ENCODE measurements around the gene COPB2. TPM values are rescaled to one million over a fixed set of nuclear protein-coding genes. Genes with fewer than 3 reads are reported as not detected.

Gene COPB2
- total RNA-seq, 1 donor from 2014 or later, result 86.1 TPM

GRCh38 chr3:139312959-139313358 is 76.5 kb downstream of the COPB2 start:
- Mint-ChIP-seq H3K27me3 (ENCODE audit: insufficient read depth, low read depth) (peaks cover 10% of the 10 kb centered on the region), H3K4me1 (peaks cover 61% of the 10 kb centered on the region)

DNA sequence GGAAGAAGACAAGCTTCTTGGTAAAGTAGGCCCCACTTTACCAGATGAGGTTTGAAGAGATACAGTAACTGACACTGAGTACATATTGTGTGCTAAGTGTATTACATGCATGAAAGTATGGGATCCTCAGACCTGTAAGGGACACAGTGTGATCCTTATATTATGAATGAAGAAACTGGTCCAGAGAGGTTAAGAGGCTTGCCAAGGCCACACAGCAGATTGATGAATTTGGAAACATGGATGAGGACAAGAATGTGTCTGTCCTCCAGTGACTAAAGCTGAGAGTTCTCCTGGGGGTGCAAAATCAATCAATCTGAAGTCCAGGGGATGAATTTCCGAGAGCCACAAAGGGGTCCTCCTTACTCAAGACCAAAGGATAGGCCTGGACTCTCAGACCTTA is 77.0 kb downstream of the COPB2 start:
- Histone ChIP-seq H3K4me3 (no peak overlapping the region), H2AFZ (replicated peaks) (no peak overlapping the region), H3K9me3 (ENCODE audit: low read depth) (no peaks in the 10 kb centered on the region), H3K9ac (no peak overlapping the region), H3K4me2 (no peak overlapping the region), H3K27ac (no peak overlapping the region), H3K27me3 (no peaks in the 10 kb centered on the region), H3F3A (ENCODE audit: low read depth) (no peaks in the 10 kb centered on the region), H3K36me3 (no peaks in the 10 kb centered on the region), H3K4me1 (peaks cover 8% of the 10 kb centered on the region), H3K79me2 (ENCODE audit: low read depth) (no peaks in the 10 kb centered on the region), H4K20me1 (ENCODE audit: low read depth) (no peaks in the 10 kb centered on the region)
- Mint-ChIP-seq H3K27me3 (ENCODE audit: insufficient read depth, low read depth) (peaks cover 15% of the 10 kb centered on the region), H3K4me1 (peaks cover 65% of the 10 kb centered on the region), H3K36me3 (no peaks in the 10 kb centered on the region), H3K4me3 (no peak overlapping the region), H3K27ac (peak overlapping the region; percentile 43), H3K9me3 (peaks cover 5% of the 10 kb centered on the region)
- DNase-seq (ENCODE audit: low spot score), result no peak
- TF ChIP-seq EZH2phosphoT487 (IDR thresholded peaks at IDR 0.05) (no peak), EZH2 (IDR thresholded peaks at IDR 0.05) (no peak)
- TF ChIP-seq, protein P1, sequence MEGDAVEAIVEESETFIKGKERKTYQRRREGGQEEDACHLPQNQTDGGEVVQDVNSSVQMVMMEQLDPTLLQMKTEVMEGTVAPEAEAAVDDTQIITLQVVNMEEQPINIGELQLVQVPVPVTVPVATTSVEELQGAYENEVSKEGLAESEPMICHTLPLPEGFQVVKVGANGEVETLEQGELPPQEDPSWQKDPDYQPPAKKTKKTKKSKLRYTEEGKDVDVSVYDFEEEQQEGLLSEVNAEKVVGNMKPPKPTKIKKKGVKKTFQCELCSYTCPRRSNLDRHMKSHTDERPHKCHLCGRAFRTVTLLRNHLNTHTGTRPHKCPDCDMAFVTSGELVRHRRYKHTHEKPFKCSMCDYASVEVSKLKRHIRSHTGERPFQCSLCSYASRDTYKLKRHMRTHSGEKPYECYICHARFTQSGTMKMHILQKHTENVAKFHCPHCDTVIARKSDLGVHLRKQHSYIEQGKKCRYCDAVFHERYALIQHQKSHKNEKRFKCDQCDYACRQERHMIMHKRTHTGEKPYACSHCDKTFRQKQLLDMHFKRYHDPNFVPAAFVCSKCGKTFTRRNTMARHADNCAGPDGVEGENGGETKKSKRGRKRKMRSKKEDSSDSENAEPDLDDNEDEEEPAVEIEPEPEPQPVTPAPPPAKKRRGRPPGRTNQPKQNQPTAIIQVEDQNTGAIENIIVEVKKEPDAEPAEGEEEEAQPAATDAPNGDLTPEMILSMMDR (IDR thresholded peaks at IDR 0.05), result no peak

More at GRCh38 chr3:139312959-139313358, 76.5 kb downstream of the COPB2 start:
- no peak overlapping the region for H3K9ac ChIP-seq
- DNase-seq (ENCODE audit: low spot score), result no peak
- H2AFZ ChIP-seq (replicated peaks), result no peak overlapping the region
- no peak overlapping the region for H3K4me3 Mint-ChIP-seq
- no peak overlapping the region for H3K4me3 ChIP-seq
- H3K27ac ChIP-seq, result no peak overlapping the region
- no peaks in the 10 kb centered on the region for H3K27me3 ChIP-seq
- H3K36me3 Mint-ChIP-seq, result no peaks in the 10 kb centered on the region
- no peaks in the 10 kb centered on the region for H3K36me3 ChIP-seq
- H3K4me2 ChIP-seq, result no peak overlapping the region
- H3K9me3 ChIP-seq (ENCODE audit: low read depth), result no peaks in the 10 kb centered on the region
- peaks cover 5% of the 10 kb centered on the region for H3K4me1 ChIP-seq
- H3F3A ChIP-seq (ENCODE audit: low read depth), result no peaks in the 10 kb centered on the region
- no peaks in the 10 kb centered on the region for H4K20me1 ChIP-seq (ENCODE audit: low read depth)
- peak overlapping the region; percentile 43 for H3K27ac Mint-ChIP-seq
- no peaks in the 10 kb centered on the region for H3K79me2 ChIP-seq (ENCODE audit: low read depth)
- peaks cover 5% of the 10 kb centered on the region for H3K9me3 Mint-ChIP-seq
- TF ChIP-seq EZH2phosphoT487 (IDR thresholded peaks at IDR 0.05), result no peak
- TF ChIP-seq, protein P1 (IDR thresholded peaks at IDR 0.05), result no peak
- TF ChIP-seq EZH2 (IDR thresholded peaks at IDR 0.05), result no peak

DNA sequence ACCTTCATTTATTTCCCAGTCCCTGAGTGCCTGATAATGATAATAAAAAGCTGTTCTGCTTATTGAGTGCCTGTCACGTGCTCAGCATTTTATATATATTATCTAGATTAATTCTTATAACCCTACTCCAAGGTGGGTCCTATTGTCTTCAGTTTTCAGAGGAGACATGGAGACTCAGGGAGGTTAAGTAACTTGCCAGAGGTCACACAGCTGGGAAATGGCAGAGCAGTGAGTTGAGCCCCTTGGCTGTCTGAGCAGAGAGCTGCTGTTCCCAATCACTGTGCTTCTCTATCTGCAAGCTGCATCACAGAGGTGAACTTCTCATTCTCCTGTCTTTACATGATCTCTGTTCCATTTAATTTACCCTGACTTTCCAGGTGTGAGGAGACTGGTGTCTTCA is 77.9 kb downstream of the COPB2 start:
- Mint-ChIP-seq H3K36me3 (no peaks in the 10 kb centered on the region), H3K27ac (peak overlapping the region; percentile 44), H3K27me3 (ENCODE audit: insufficient read depth, low read depth) (peaks cover 14% of the 10 kb centered on the region), H3K9me3 (peaks cover 5% of the 10 kb centered on the region), H3K4me3 (no peak overlapping the region), H3K4me1 (peaks cover 66% of the 10 kb centered on the region)
- no peak for DNase-seq (ENCODE audit: low spot score)
- Histone ChIP-seq H3K36me3 (no peaks in the 10 kb centered on the region), H3K79me2 (ENCODE audit: low read depth) (no peaks in the 10 kb centered on the region), H3K4me2 (no peak overlapping the region), H4K20me1 (ENCODE audit: low read depth) (no peaks in the 10 kb centered on the region), H3K27me3 (no peaks in the 10 kb centered on the region), H3K9me3 (ENCODE audit: low read depth) (no peaks in the 10 kb centered on the region), H3F3A (ENCODE audit: low read depth) (no peaks in the 10 kb centered on the region), H3K4me3 (no peak overlapping the region), H3K9ac (no peak overlapping the region), H3K4me1 (peaks cover 8% of the 10 kb centered on the region), H2AFZ (replicated peaks) (no peak overlapping the region), H3K27ac (no peak overlapping the region)
- TF ChIP-seq EZH2 (IDR thresholded peaks at IDR 0.05), result no peak
- TF ChIP-seq, protein P1 (IDR thresholded peaks at IDR 0.05), result no peak
- no peak for TF ChIP-seq EZH2phosphoT487 (IDR thresholded peaks at IDR 0.05)
